Endodermal cell (in vitro differentiated cells): ENCODE data around the gene SC5D. TPM values are rescaled to one million over a fixed set of nuclear protein-coding genes. Genes with fewer than 3 reads are reported as not detected.
A peak's percentile ranks its signal among the peaks of the same experiment; 100 is the strongest.

Source experiments
- DNase-seq: peaks from one replicate; pipeline ENCODE4 v3.0.0-alpha.2; 2017
- H3K27ac ChIP-seq: 2 replicates; pipeline ENCODE4 v1.5.1; 2013; ENCODE audit warnings: mild to moderate bottlenecking, low read depth, low read length, moderate library complexity
- H3K27me3 ChIP-seq: 2 replicates; pipeline ENCODE4 v1.6.1; 2013; ENCODE audit warnings: mild to moderate bottlenecking, low read length, moderate library complexity; ENCODE audit not compliant: insufficient read depth, control insufficient read depth, poor library complexity, severe bottlenecking
- H3K36me3 ChIP-seq: 2 replicates; pipeline ENCODE4 v1.7.0; 2013; ENCODE audit warnings: mild to moderate bottlenecking, low read length, moderate library complexity; ENCODE audit not compliant: control insufficient read depth, insufficient read depth
- H3K4me1 ChIP-seq: one replicate; pipeline ENCODE4 v1.7.0; 2013; ENCODE audit warnings: low read length; ENCODE audit not compliant: control insufficient read depth, insufficient read depth
- H3K4me3 ChIP-seq: 2 replicates; pipeline ENCODE4 v1.5.1; 2013; ENCODE audit warnings: mild to moderate bottlenecking, low read length, moderate library complexity
- H3K9ac ChIP-seq: 2 replicates; pipeline ENCODE4 v1.6.1; 2013; ENCODE audit warnings: mild to moderate bottlenecking, low read length, moderate library complexity; ENCODE audit not compliant: poor library complexity, severe bottlenecking; ENCODE audit errors: extremely low read depth
- H3K9me3 ChIP-seq: 2 replicates; pipeline ENCODE4 v1.6.1; 2013; ENCODE audit warnings: mild to moderate bottlenecking, low read length, moderate library complexity; ENCODE audit not compliant: control insufficient read depth
- H3K27ac Mint-ChIP-seq: 2 replicates; pipeline ENCODE4 v1.8.0; 2020; ENCODE audit warnings: mixed read lengths
- H3K27me3 Mint-ChIP-seq: 2 replicates; pipeline ENCODE4 v1.8.0; 2021; ENCODE audit warnings: mild to moderate bottlenecking, mixed read lengths; ENCODE audit not compliant: insufficient read depth
- H3K36me3 Mint-ChIP-seq: 2 replicates; pipeline ENCODE4 v1.8.0; 2020; ENCODE audit warnings: low read depth, mixed read lengths
- H3K4me1 Mint-ChIP-seq: 2 replicates; pipeline ENCODE4 v1.8.0; 2020; ENCODE audit warnings: mixed read lengths
- H3K4me3 Mint-ChIP-seq: 2 replicates; pipeline ENCODE4 v1.8.0; 2020; ENCODE audit warnings: mild to moderate bottlenecking, moderate library complexity, mixed read lengths
- H3K9me3 Mint-ChIP-seq: 2 replicates; pipeline ENCODE4 v1.8.0; 2020; ENCODE audit warnings: mild to moderate bottlenecking, mixed read lengths
- WGBS, 2 experiments: methylation state at CpG; one replicate each; pipeline versions ENCODE4 v1.1.5 to v1.1.7; 2013; ENCODE audit warnings: missing lambda C conversion rate in 2 of 2, mixed read lengths in 1 of 2; ENCODE audit not compliant: insufficient coverage in 1 of 2, insufficient read length in 1 of 2; 5-methylcytosine and 5-hydroxymethylcytosine counted together
- total RNA-seq, 2 donors: library from RNA; stranded (reverse); fragmentation: NEBNext Ultra II Directional in 1 of 2; extraction: Animal tissue kit (Norgen Biotek cat#: 25700) in 1 of 2; gene quantifications; 2 replicates in 1 of 2; 3 replicates in 1 of 2; pipeline ENCODE4 v1.2.1, GENCODE V29; 2021
- TF ChIP-seq, protein P1 (sequence below): fragments of 200-600 bp; sonication (generic); conservative IDR thresholded peaks from 2 replicates; pipeline ENCODE4 v1.5.0; 2021; ENCODE audit warnings: antibody characterized with exemption, mild to moderate bottlenecking

SC5D gene
- total RNA-seq, 2 donors from 2014 or later: 66.0 to 70.9 TPM

DNA sequence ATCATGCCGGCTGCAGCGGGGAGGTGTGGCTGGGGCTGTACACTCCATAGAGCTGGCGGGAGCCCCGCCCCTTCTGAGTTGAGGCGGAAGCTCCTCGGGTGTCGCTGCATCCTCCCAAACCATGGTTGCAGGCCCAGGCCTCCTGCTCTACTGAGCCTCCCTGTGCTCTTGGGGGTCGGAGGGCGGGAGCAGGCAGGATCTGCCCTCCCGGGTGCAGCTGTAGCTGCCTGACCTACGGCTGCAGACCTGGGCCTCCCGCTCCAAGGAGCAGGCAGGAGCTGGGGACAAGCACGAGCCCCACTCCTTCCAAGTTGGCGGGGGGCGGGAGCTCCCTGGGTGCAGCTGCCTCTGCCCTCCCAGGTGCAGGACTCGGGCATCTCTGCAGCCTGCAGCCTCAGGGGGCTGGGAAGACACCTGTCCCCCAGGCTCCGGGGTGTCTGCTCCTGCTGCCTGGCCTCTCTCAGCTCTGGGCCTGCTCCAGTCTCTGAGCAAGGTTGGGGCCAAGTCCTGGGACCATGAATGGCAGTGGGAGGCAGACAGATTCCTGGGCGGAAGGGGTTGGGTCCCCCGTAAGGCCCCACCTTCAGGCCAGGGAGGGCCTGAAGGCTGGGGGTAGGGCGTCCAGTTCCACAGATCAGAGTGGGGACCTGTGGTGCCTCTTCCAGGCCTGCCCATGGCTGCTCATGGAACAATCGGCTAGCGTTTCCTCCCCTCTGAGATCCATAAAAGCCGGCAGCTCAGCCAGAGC is 46.4 kb upstream of the SC5D start:
- 91 to 96% methylated on average over 5 to 23 of the region's 23 CpGs for WGBS, 2 experiments
- no peak overlapping the region for H3K4me3 Mint-ChIP-seq
- Histone ChIP-seq H3K36me3 (no peaks in the 10 kb centered on the region), H3K27ac (peak overlapping the region; percentile 60), H3K9me3 (no peaks in the 10 kb centered on the region), H3K9ac (no peak overlapping the region), H3K27me3 (no peaks in the 10 kb centered on the region), H3K4me3 (no peak overlapping the region), H3K4me1 (no peaks in the 10 kb centered on the region)
- H3K27me3 Mint-ChIP-seq: peaks cover 7% of the 10 kb centered on the region
- peaks cover 14% of the 10 kb centered on the region for H3K4me1 Mint-ChIP-seq
- DNase-seq: peak; percentile 82
- no peak overlapping the region for H3K27ac Mint-ChIP-seq
- TF ChIP-seq, protein P1, sequence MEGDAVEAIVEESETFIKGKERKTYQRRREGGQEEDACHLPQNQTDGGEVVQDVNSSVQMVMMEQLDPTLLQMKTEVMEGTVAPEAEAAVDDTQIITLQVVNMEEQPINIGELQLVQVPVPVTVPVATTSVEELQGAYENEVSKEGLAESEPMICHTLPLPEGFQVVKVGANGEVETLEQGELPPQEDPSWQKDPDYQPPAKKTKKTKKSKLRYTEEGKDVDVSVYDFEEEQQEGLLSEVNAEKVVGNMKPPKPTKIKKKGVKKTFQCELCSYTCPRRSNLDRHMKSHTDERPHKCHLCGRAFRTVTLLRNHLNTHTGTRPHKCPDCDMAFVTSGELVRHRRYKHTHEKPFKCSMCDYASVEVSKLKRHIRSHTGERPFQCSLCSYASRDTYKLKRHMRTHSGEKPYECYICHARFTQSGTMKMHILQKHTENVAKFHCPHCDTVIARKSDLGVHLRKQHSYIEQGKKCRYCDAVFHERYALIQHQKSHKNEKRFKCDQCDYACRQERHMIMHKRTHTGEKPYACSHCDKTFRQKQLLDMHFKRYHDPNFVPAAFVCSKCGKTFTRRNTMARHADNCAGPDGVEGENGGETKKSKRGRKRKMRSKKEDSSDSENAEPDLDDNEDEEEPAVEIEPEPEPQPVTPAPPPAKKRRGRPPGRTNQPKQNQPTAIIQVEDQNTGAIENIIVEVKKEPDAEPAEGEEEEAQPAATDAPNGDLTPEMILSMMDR: no peak
- H3K9me3 Mint-ChIP-seq: no peaks in the 10 kb centered on the region
- no peaks in the 10 kb centered on the region for H3K36me3 Mint-ChIP-seq

DNA sequence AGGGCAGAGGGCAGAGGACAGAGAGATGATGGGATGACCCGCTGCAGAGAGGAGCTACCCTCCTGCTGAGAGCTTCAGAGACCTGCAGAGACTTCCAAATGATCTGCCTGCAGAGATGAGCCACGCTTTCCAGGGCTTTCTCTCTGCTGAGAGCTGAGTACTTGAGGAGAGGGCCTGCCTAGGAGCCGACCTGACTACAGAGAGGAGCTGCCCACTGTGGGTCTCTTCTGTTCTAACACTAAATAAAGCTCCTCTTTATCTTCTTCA is 45.9 kb upstream of the SC5D start:
- DNase-seq: peak; percentile 71
- no peaks in the 10 kb centered on the region for H3K9me3 ChIP-seq
- Mint-ChIP-seq H3K27me3 (peaks cover 7% of the 10 kb centered on the region), H3K36me3 (no peaks in the 10 kb centered on the region), H3K27ac (no peak overlapping the region), H3K9me3 (no peaks in the 10 kb centered on the region), H3K4me1 (peaks cover 14% of the 10 kb centered on the region), H3K4me3 (no peak overlapping the region)
- peak overlapping the region; percentile 60 for H3K27ac ChIP-seq
- no peaks in the 10 kb centered on the region for H3K36me3 ChIP-seq
- no peak overlapping the region for H3K4me3 ChIP-seq
- no peak overlapping the region for H3K9ac ChIP-seq
- no peaks in the 10 kb centered on the region for H3K4me1 ChIP-seq
- H3K27me3 ChIP-seq: no peaks in the 10 kb centered on the region
- TF ChIP-seq, protein P1: no peak
- 45 to 60% methylated on average over 2 to 3 of the region's 3 CpGs for WGBS, 2 experiments

DNA sequence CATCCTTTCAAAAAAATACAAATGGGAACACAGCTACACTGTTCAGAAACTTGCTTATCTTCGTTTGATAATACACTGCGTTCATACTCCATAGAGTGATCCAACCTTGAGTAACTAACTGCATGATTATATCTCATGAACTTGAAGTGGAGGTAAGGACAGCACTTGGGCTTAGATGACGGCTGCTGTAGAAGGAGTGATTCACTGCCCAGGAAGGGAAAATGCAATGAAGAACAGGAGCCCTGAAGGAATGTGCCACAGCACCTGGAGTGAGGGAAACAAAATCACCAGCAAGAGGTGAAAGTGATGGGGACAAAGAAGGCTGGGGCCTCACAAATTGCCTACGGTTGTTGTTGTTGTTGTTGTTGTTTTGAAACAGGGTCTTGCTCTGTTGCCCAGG is 44.1 kb upstream of the SC5D start:
- no peak overlapping the region for H3K27ac Mint-ChIP-seq
- no peak overlapping the region for H3K4me3 ChIP-seq
- H3K4me1 ChIP-seq: no peaks in the 10 kb centered on the region
- no peaks in the 10 kb centered on the region for H3K27me3 ChIP-seq
- DNase-seq: peak; percentile 20
- H3K27ac ChIP-seq: no peak overlapping the region
- no peak overlapping the region for H3K9ac ChIP-seq
- H3K36me3 ChIP-seq: no peaks in the 10 kb centered on the region
- H3K27me3 Mint-ChIP-seq: peaks cover 4% of the 10 kb centered on the region
- no peaks in the 10 kb centered on the region for H3K36me3 Mint-ChIP-seq
- TF ChIP-seq, protein P1: no peak
- 94 to 95% methylated on average over 3 to 4 of the region's 4 CpGs for WGBS, 2 experiments
- H3K9me3 Mint-ChIP-seq: no peaks in the 10 kb centered on the region
- H3K4me1 Mint-ChIP-seq: peaks cover 14% of the 10 kb centered on the region
- H3K9me3 ChIP-seq: peaks cover 9% of the 10 kb centered on the region
- no peak overlapping the region for H3K4me3 Mint-ChIP-seq
